SK-N-MC (cell line): ENCODE results near the gene CD74.

ENCODE experiments used
- EZH2 ChIP-seq: fragments of 200-600 bp; sonication (generic); IDR thresholded peaks from one replicate; pipeline ENCODE4 v1.6.1; 2017; ENCODE audit warnings: antibody characterized with exemption
- FOXP2 ChIP-seq: optimal IDR thresholded peaks from 2 replicates; pipeline ENCODE3; 2011; ENCODE audit warnings: mild to moderate bottlenecking, moderate library complexity; ENCODE audit not compliant: insufficient read depth; ENCODE audit errors: extremely low read length, control extremely low read depth
- POLR2AphosphoS5 ChIP-seq: IDR thresholded peaks from 2 replicates; pipeline ENCODE4 v1.6.1; 2012; ENCODE audit warnings: mild to moderate bottlenecking, low read depth, low read length, borderline replicate concordance

DNA sequence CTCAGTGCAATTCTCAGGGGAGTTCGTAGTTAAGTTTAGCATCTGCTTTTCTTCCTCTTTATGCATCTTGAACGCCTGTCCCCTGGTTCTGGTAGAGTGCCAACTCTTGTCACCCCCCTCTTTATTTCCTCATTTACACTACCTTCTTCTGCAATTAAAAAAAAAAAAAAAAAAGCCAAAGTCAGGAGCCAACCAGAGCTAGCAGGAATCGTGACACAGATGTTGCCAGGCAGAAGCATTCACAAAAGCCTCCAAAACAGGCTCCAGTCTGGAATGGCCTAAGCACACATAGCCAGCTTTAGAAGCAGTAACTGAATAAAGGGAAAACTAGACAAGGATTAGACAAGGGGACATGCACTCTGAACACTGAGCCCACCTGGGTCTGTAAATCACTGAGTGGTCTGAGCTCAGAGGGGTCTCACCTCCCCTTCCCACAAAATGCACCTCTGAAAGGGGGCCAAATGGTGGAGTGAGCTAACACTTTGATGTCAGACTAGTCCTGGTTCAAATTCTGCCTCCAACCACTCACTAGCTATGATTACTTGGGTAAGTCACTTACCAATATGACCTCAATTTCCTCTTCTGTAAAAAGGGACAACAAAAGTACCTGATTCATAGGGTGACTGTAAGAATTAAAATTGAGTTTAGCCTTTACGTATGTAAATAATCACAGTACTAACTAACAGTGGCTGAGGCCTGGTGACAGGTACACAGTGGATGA, 2.0 kb downstream of the CD74 start:
- TF ChIP-seq POLR2AphosphoS5 (no peak), EZH2 (no peak), FOXP2 (no peak)
